Measurements from ENCODE around the gene GNPTAB.

DNA sequence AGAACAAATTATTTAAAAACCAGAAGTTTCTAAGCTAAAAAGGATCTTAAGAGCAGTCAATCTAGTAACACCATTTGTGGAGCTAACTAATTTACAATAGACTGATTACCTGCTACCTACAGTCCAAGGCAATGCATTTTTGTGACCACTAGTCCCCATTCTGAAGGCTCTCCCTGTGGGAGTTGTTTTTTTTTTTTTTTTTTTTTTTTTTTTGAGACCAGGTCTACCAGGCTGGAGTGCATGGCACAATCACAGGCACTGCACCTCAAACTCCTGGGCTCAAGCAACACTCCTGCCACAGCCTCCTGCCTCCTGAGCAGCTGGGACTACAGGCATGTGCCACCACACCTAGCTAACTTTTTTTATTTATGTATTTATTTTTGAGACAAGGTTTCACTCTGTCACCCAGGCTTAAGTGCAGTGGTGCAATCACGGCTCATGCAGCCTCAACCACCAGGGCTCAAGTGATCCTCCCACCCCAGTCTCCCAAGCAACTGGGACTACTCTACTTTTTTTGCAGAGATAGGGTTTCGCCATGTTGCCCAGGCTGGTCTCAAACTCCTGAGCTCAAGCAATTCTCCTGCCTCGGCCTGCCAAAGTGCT is 3.9 kb downstream of the GNPTAB start:
- TF ChIP-seq POLR2A (IDR thresholded peaks at IDR 0.05; ENCODE audit: low read length) (no peak), GATA1 (IDR thresholded peaks at IDR 0.05; ENCODE audit: low read depth, low read length) (no peak)

All from erythroblast (primary cell).